HG02678 (cell line): ENCODE measurements around the gene ZNF850.

Source experiments
- ATAC-seq: cut with Tn5 transposase; IDR thresholded peaks from one replicate; pipeline ENCODE4 v1.9.1; 2021; ENCODE audit warnings: mild to moderate bottlenecking, moderate library complexity; ENCODE audit not compliant: unreplicated experiment

Gene ZNF850

DNA sequence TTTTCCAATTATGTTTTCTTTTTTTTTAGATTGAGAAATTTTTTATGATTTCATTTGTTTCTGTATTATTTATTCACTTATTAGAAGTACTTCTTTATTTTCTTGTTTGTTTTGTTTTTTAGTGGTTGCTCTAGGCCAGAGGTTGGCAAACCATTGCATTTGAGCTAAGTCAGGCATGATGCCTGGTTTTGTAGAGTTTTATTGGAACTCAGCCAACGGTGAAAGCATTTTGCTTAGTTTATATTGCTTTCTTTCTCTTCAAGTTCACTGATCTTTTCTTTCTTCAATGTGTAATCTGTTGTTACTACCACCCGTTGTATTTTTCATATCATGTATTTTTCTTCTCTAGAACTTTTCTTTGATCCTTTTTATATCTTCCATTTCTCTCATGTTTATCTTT, 65.5 kb downstream of the ZNF850 start:
- ATAC-seq = no peak

- no peak for ATAC-seq
Measured at GRCh38 chr19:36688058-36688457, 84.5 kb downstream of the ZNF850 start.

- peak; percentile 97 for ATAC-seq
Measured at GRCh38 chr19:36687214-36688056, 85.2 kb downstream of the ZNF850 start, which contains the start of gene ZNF567. ZNF567 (plus strand) TSS chr19:36687612; CDS start chr19:36694868, 7,256 bp downstream.

GRCh38 chr19:36686365-36687213, 86.0 kb downstream of the ZNF850 start:
- peak; percentile 3 for ATAC-seq

DNA sequence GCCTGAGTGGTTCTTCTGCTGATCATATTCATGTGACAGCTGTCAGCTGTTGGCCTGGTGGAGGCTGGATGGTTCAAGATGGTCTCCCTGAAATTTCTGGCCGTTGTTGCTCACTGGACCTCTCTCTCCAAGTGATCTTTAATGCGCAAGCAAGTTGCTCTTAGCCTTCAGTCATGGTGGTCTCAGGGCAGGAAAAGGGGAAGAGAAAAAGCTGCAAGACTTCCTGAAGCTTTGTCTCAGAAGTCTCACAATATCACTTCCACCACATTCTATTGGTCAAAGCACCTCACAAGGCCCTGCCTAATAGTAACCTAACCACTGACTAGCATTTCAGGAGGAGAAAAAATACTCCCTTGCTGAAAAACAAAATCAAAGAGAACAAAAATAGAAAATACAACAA, 86.8 kb downstream of the ZNF850 start:
- ATAC-seq = no peak

- no peak for ATAC-seq
Measured at GRCh38 chr19:36679455-36679854, 93.2 kb downstream of the ZNF850 start.

GRCh38 chr19:36674201-36674600, 98.4 kb downstream of the ZNF850 start:
- no peak for ATAC-seq

GRCh38 chr19:36672368-36672767, 100.2 kb downstream of the ZNF850 start:
- no peak for ATAC-seq

GRCh38 chr19:36668646-36669045, 104.0 kb downstream of the ZNF850 start:
- ATAC-seq = no peak

- no peak for ATAC-seq
Measured at GRCh38 chr19:36665832-36666231, 106.8 kb downstream of the ZNF850 start.
